ENCODE measurements around the gene GARNL3. TPM values are rescaled to one million over a fixed set of nuclear protein-coding genes. Genes with fewer than 3 reads are reported as not detected.

GARNL3 gene
- total RNA-seq, 2 experiments from 2014 or later, result 16.1 to 17.2 TPM

DNA sequence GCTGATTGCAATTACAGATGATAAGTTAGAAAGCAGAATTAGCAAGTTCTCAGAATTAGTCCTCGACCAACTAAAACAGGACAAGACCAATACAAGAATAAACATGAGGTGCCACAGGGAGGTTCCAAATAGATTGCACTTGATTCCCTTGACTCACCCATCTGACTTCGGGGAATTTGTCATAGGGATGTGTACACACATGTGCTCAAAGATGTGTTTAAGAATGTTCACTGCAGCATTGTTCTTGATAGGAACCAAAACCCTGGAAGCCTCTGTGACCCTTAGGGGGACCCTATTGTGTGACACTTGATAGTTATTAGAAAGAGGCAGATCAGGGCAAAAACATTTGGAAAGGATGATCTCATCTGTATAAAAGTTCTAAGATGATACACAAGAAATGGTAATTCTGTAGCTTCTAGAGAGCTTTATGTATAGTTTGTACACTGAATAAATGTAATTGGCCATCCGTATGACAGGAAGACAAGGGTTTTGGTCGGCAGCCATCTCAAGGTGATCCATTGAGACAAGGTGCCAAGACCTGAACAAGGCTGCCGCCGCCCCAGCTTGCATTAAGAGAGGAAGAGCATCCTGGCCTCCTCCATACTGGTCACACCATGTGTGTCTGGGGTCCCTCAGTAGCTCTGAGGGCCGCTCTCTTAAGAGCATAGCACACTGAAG, 48.2 kb upstream of the GARNL3 start:
- no peak overlapping the region for H3K27ac ChIP-seq (ENCODE audit: low read depth, low read length, poor library complexity, severe bottlenecking)
- H3K79me2 ChIP-seq (ENCODE audit: insufficient read depth, low read depth, low read length), result no peaks in the 10 kb centered on the region
- H4K20me1 ChIP-seq (ENCODE audit: insufficient read depth, low read length), result no peaks in the 10 kb centered on the region
- CTCF ChIA-PET (ENCODE audit: unreplicated experiment), result no interaction called here
- H2AFZ ChIP-seq (ENCODE audit: low read length), result no peak overlapping the region
- POLR2A ChIA-PET, result interaction anchor here (0.5 to 1.5 kb wide), 3 partner anchors 19 to 153 kb away, joined by 3 to 8 read pairs (median 4); no protein-coding TSS in a partner anchor
- no peak overlapping the region for H3K4me2 ChIP-seq (ENCODE audit: low read length)
- DNase-seq (ENCODE audit: low spot score), result no peak
- no peak overlapping the region for H3K4me3 ChIP-seq (ENCODE audit: low read depth, low read length, poor library complexity, severe bottlenecking)
- TF ChIP-seq, protein P1, sequence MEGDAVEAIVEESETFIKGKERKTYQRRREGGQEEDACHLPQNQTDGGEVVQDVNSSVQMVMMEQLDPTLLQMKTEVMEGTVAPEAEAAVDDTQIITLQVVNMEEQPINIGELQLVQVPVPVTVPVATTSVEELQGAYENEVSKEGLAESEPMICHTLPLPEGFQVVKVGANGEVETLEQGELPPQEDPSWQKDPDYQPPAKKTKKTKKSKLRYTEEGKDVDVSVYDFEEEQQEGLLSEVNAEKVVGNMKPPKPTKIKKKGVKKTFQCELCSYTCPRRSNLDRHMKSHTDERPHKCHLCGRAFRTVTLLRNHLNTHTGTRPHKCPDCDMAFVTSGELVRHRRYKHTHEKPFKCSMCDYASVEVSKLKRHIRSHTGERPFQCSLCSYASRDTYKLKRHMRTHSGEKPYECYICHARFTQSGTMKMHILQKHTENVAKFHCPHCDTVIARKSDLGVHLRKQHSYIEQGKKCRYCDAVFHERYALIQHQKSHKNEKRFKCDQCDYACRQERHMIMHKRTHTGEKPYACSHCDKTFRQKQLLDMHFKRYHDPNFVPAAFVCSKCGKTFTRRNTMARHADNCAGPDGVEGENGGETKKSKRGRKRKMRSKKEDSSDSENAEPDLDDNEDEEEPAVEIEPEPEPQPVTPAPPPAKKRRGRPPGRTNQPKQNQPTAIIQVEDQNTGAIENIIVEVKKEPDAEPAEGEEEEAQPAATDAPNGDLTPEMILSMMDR (conservative IDR thresholded peaks at IDR 0.05; ENCODE audit: low read length), result no peak
- TF ChIP-seq EZH2phosphoT487 (IDR thresholded peaks at IDR 0.05; ENCODE audit: borderline replicate concordance, low read depth, low read length), result no peak
- no peaks in the 10 kb centered on the region for H3K9me2 ChIP-seq (ENCODE audit: insufficient read depth, low read length)
- BruUV-seq (replicated peaks), result no TSS peak
- no peaks in the 10 kb centered on the region for H3K9me3 ChIP-seq (ENCODE audit: low read length)
- H3K4me1 ChIP-seq (ENCODE audit: insufficient read depth, low read length, poor library complexity, severe bottlenecking), result peaks cover 11% of the 10 kb centered on the region
- no peaks in the 10 kb centered on the region for H3K36me3 ChIP-seq (ENCODE audit: insufficient read depth, low read length)
- intact Hi-C loops (cut with micrococcal nuclease; ENCODE audit: unreplicated experiment), result no loop called here

DNA sequence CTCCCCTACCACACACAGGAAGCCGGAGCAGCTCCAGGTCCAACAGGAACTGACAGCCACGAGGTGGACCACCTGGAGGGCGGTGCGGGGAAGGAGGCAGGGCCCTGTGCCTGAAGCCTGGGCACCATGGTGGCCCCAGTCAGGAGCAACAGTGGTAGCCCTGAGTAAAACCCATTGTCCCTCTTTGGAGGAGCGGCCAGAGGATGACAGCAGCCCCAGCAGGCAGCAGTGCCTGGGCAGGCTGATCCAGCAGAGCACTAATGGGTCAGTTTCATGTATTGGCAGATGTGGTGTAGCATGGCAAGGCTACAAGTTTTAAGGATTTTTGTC, 47.7 kb upstream of the GARNL3 start:
- no peak overlapping the region for H2AFZ ChIP-seq (ENCODE audit: low read length)
- H3K4me3 ChIP-seq (ENCODE audit: low read depth, low read length, poor library complexity, severe bottlenecking), result no peak overlapping the region
- H3K27ac ChIP-seq (ENCODE audit: low read depth, low read length, poor library complexity, severe bottlenecking), result no peak overlapping the region
- ChIA-PET POLR2A (no interaction called here), CTCF (ENCODE audit: unreplicated experiment) (no interaction called here)
- H4K20me1 ChIP-seq (ENCODE audit: insufficient read depth, low read length), result no peaks in the 10 kb centered on the region
- BruUV-seq (replicated peaks), result no TSS peak
- no peaks in the 10 kb centered on the region for H3K9me2 ChIP-seq (ENCODE audit: insufficient read depth, low read length)
- DNase-seq (ENCODE audit: low spot score), result no peak
- no peak for TF ChIP-seq EZH2phosphoT487 (IDR thresholded peaks at IDR 0.05; ENCODE audit: borderline replicate concordance, low read depth, low read length)
- TF ChIP-seq, protein P1 (conservative IDR thresholded peaks at IDR 0.05; ENCODE audit: low read length), result no peak
- H3K4me2 ChIP-seq (ENCODE audit: low read length), result no peak overlapping the region
- H3K79me2 ChIP-seq (ENCODE audit: insufficient read depth, low read depth, low read length), result no peaks in the 10 kb centered on the region
- no peaks in the 10 kb centered on the region for H3K36me3 ChIP-seq (ENCODE audit: insufficient read depth, low read length)
- H3K9me3 ChIP-seq (ENCODE audit: low read length), result no peaks in the 10 kb centered on the region
- intact Hi-C loops (cut with micrococcal nuclease; ENCODE audit: unreplicated experiment), result no loop called here
- peaks cover 16% of the 10 kb centered on the region for H3K4me1 ChIP-seq (ENCODE audit: insufficient read depth, low read length, poor library complexity, severe bottlenecking)

DNA sequence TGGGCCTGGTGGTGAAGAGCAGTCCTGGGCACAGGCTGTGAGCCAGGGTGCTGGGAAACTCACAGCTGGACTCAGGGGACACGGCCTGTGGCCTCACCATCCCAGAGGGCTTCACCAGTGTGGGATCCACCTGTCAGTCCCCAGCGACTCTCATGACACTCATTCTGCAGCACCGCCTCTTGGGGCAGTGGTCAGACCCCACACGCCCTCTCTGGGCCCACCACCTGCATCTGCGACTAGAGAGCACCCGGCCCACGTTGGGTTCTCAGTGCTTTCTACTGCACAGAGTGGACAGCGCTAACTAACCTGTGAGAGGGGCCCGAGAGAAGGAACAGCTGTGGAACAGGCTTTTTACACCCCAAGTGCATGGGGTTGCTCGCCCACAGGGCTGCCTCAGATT, 45.8 kb upstream of the GARNL3 start:
- no TSS peak for BruUV-seq (replicated peaks)
- ChIA-PET CTCF (ENCODE audit: unreplicated experiment) (no interaction called here), POLR2A (no interaction called here)
- Histone ChIP-seq H3K79me2 (ENCODE audit: insufficient read depth, low read depth, low read length) (no peaks in the 10 kb centered on the region), H2AFZ (ENCODE audit: low read length) (no peak overlapping the region), H3K27ac (ENCODE audit: low read depth, low read length, poor library complexity, severe bottlenecking) (no peak overlapping the region), H3K4me3 (ENCODE audit: low read depth, low read length, poor library complexity, severe bottlenecking) (no peak overlapping the region), H3K9me3 (ENCODE audit: low read length) (no peaks in the 10 kb centered on the region), H3K4me1 (ENCODE audit: insufficient read depth, low read length, poor library complexity, severe bottlenecking) (peaks cover 35% of the 10 kb centered on the region), H3K36me3 (ENCODE audit: insufficient read depth, low read length) (no peaks in the 10 kb centered on the region), H3K9me2 (ENCODE audit: insufficient read depth, low read length) (no peaks in the 10 kb centered on the region), H3K4me2 (ENCODE audit: low read length) (no peak overlapping the region), H4K20me1 (ENCODE audit: insufficient read depth, low read length) (no peaks in the 10 kb centered on the region)
- intact Hi-C loops (cut with micrococcal nuclease; ENCODE audit: unreplicated experiment), result no loop called here
- DNase-seq (ENCODE audit: low spot score), result no peak
- TF ChIP-seq, protein P1 (conservative IDR thresholded peaks at IDR 0.05; ENCODE audit: low read length), result no peak
- no peak for TF ChIP-seq EZH2phosphoT487 (IDR thresholded peaks at IDR 0.05; ENCODE audit: borderline replicate concordance, low read depth, low read length)

Data from OCI-LY7 (cell line).